ENCODE data around the gene FSTL4.

DNA sequence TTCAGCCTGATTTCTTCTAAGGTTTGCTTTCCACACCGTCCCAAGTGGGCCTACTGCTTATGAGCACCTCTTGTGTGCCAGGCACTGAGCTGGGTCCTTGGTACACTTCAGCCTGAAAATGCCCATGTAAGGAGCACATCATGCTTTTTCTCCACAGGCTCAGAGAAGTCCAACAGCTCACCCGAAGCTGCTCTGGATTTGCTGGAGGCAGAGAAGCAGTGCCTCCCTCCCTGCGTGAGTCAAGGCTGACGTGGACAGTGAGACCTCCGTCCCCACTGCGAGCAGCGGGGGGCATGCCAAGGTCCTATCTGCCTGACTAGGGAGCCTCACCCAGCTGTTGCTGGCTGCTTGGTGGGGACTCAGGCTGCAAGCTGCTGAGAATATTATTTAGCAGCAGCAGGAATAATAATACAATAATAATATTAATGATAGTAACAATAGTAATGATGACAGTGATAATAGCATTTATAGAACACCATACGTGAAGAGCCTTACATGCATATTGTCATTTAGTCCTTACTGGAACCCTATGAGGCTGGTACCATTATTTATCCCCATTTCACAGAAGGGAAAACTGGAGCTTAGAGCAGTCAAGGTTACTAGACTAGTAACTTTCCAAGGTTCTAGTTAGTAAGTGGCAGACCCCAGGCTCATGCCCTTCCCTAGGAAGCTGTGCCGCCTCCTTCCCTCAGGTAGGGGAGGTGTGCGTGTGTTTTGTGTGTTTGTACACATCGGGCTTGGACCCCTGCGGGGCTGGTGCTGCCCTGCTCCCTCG lies 365.8 kb downstream of the FSTL4 start:
- no peak for TF ChIP-seq EZH2 (IDR thresholded peaks at IDR 0.05; ENCODE audit: low read length)
- TF ChIP-seq, protein P1, sequence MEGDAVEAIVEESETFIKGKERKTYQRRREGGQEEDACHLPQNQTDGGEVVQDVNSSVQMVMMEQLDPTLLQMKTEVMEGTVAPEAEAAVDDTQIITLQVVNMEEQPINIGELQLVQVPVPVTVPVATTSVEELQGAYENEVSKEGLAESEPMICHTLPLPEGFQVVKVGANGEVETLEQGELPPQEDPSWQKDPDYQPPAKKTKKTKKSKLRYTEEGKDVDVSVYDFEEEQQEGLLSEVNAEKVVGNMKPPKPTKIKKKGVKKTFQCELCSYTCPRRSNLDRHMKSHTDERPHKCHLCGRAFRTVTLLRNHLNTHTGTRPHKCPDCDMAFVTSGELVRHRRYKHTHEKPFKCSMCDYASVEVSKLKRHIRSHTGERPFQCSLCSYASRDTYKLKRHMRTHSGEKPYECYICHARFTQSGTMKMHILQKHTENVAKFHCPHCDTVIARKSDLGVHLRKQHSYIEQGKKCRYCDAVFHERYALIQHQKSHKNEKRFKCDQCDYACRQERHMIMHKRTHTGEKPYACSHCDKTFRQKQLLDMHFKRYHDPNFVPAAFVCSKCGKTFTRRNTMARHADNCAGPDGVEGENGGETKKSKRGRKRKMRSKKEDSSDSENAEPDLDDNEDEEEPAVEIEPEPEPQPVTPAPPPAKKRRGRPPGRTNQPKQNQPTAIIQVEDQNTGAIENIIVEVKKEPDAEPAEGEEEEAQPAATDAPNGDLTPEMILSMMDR (optimal IDR thresholded peaks at IDR 0.05 in 1 of 3, IDR thresholded peaks at IDR 0.05 in 1 of 3, conservative IDR thresholded peaks at IDR 0.05 in 1 of 3; ENCODE audit: extremely low read depth in 1 of 3, insufficient read depth in 2 of 3, low read length in 3 of 3): no peak

Measured in keratinocyte (primary cell).